HepG2 (cell line): Measurements from ENCODE around the gene RBBP8NL. TPM values are rescaled to one million over a fixed set of nuclear protein-coding genes. Genes with fewer than 3 reads are reported as not detected.

ENCODE experiments used
- BCL6 ChIP-seq: IDR thresholded peaks from 2 replicates; pipeline ENCODE4 v1.6.1; 2016; ENCODE audit warnings: missing genetic modification reagents, missing compliant biosample characterization
- CBX2 ChIP-seq, 2 experiments: fragments of 200-600 bp in 1 of 2; sonication (generic); formaldehyde crosslinking in 1 of 2; IDR thresholded peaks; 2 replicates each; pipeline versions ENCODE4 v1.7.0 to v1.8.1; 2018 to 2022; ENCODE audit warnings: low read depth in 2 of 2, low read length in 1 of 2, mild to moderate bottlenecking in 1 of 2, missing genetic modification reagents in 1 of 2
- FOXM1 ChIP-seq: sonication (generic); formaldehyde crosslinking; IDR thresholded peaks from 2 replicates; pipeline ENCODE4 v1.5.0; 2020; ENCODE audit warnings: missing genetic modification reagents
- FOXP1 ChIP-seq, 2 experiments: fragments of 450-650 bp in 1 of 2; IDR thresholded peaks; 2 replicates each; pipeline ENCODE4 v1.6.1; 2017 to 2018; ENCODE audit warnings: antibody characterized with exemption in 1 of 2
- KLF9 ChIP-seq: IDR thresholded peaks from 2 replicates; pipeline ENCODE4 v1.6.1; 2016; ENCODE audit warnings: low read depth
- PITX1 ChIP-seq: sonication (generic); formaldehyde crosslinking; IDR thresholded peaks from 2 replicates; pipeline ENCODE4 v1.5.1; 2020; ENCODE audit warnings: mild to moderate bottlenecking, missing genetic modification reagents
- POLR2A ChIP-seq, 2 experiments: IDR thresholded peaks; 2 replicates each; pipeline ENCODE4 v1.6.1; 2011; ENCODE audit warnings: low read depth in 2 of 2, low read length in 2 of 2, mild to moderate bottlenecking in 1 of 2, moderate library complexity in 1 of 2; ENCODE audit not compliant: insufficient read depth in 1 of 2
- RAD21 ChIP-seq: fragments of 450-650 bp; formaldehyde crosslinking; IDR thresholded peaks from 2 replicates; pipeline ENCODE4 v1.5.0; 2020; ENCODE audit warnings: mild to moderate bottlenecking
- RFX5 ChIP-seq: IDR thresholded peaks from 2 replicates; pipeline ENCODE4 v1.6.1; 2011; ENCODE audit warnings: low read depth, low read length, improper control_type of control experiment
- RORA ChIP-seq: sonication (generic); formaldehyde crosslinking; IDR thresholded peaks from 2 replicates; pipeline ENCODE4 v1.5.0; 2020; ENCODE audit warnings: mild to moderate bottlenecking, missing genetic modification reagents, moderate library complexity
- RXRB ChIP-seq: IDR thresholded peaks from 2 replicates; pipeline ENCODE4 v1.6.1; 2016; ENCODE audit warnings: borderline replicate concordance, missing genetic modification reagents, missing compliant biosample characterization
- SYNCRIP ChIP-seq: fragments of 200-400 bp; formaldehyde crosslinking; IDR thresholded peaks from 2 replicates; pipeline ENCODE4 v1.6.1; 2018; ENCODE audit warnings: mild to moderate bottlenecking, low read depth, low read length; ENCODE audit not compliant: insufficient read depth
- ZMAT3 ChIP-seq: sonication (generic); formaldehyde crosslinking; conservative IDR thresholded peaks from 2 replicates; pipeline ENCODE4 v1.7.0; 2021; ENCODE audit warnings: missing genetic modification reagents
- ZNF33A ChIP-seq: sonication (generic); formaldehyde crosslinking; IDR thresholded peaks from 2 replicates; pipeline ENCODE4 v1.5.1; 2020; ENCODE audit warnings: missing genetic modification reagents, mild to moderate bottlenecking, moderate library complexity, borderline replicate concordance
- ZNF501 ChIP-seq: sonication (generic); formaldehyde crosslinking; IDR thresholded peaks from 2 replicates; pipeline ENCODE4 v1.5.1; 2020; ENCODE audit warnings: mild to moderate bottlenecking, moderate library complexity, missing genetic modification reagents
- ZNF543 ChIP-seq: sonication (generic); formaldehyde crosslinking; IDR thresholded peaks from 2 replicates; pipeline ENCODE4 v1.4.0; 2020; ENCODE audit warnings: mild to moderate bottlenecking, missing genetic modification reagents
- ZNF556 ChIP-seq: sonication (generic); formaldehyde crosslinking; IDR thresholded peaks from 2 replicates; pipeline ENCODE4 v1.4.0; 2020; ENCODE audit warnings: mild to moderate bottlenecking, missing genetic modification reagents, borderline replicate concordance
- ZNF563 ChIP-seq: sonication (generic); formaldehyde crosslinking; IDR thresholded peaks from 2 replicates; pipeline ENCODE4 v1.8.0; 2022; ENCODE audit warnings: mild to moderate bottlenecking, moderate library complexity, missing genetic modification reagents
- ZNF616 ChIP-seq: sonication (generic); formaldehyde crosslinking; IDR thresholded peaks from 2 replicates; pipeline ENCODE4 v1.5.0; 2020; ENCODE audit warnings: low read depth, mild to moderate bottlenecking, missing genetic modification reagents
- ZNF746 ChIP-seq: sonication (generic); formaldehyde crosslinking; IDR thresholded peaks from 2 replicates; pipeline ENCODE4 v1.8.0; 2022; ENCODE audit warnings: mild to moderate bottlenecking, missing genetic modification reagents
- ZSCAN31 ChIP-seq: sonication (generic); formaldehyde crosslinking; IDR thresholded peaks from 2 replicates; pipeline ENCODE4 v1.5.0; 2020; ENCODE audit warnings: low read depth, mild to moderate bottlenecking, missing genetic modification reagents
- polyA plus RNA-seq, 8 experiments: library from polyadenylated mRNA; depleted of rRNA in 3 of 8; stranded (reverse) in 7 of 8; unstranded in 1 of 8; fragments of >200 nt; fragmentation: Illumina TruSeq in 4 of 8; extraction: Trizol in 4 of 8; gene quantifications; 2 replicates each; pipeline versions ENCODE4 v1.2.1 to v1.2.3, GENCODE V29; 2011 to 2016; ENCODE audit warnings: low read depth in 4 of 8, missing spikeins in 1 of 8, mixed read lengths in 1 of 8; ENCODE audit not compliant: insufficient read depth in 1 of 8
- total RNA-seq, 5 experiments: library from RNA; depleted of rRNA; stranded (reverse); fragments of >200 nt; fragmentation: Illumina TruSeq; extraction: Trizol; gene quantifications; 2 replicates each; pipeline ENCODE4 v1.2.3, GENCODE V29; 2016; ENCODE audit warnings: low read depth in 1 of 5
- TF ChIP-seq, protein P1 (sequence below): sonication (generic); formaldehyde crosslinking; IDR thresholded peaks from 2 replicates; pipeline ENCODE4 v1.4.0; 2020; ENCODE audit warnings: missing genetic modification reagents, borderline replicate concordance
- TF ChIP-seq, protein P2 (sequence below): sonication (generic); formaldehyde crosslinking; IDR thresholded peaks from 2 replicates; pipeline ENCODE4 v1.8.1; 2022; ENCODE audit warnings: mild to moderate bottlenecking, missing genetic modification reagents
- TF ChIP-seq, protein P3 (sequence below): sonication (generic); formaldehyde crosslinking; IDR thresholded peaks from 2 replicates; pipeline ENCODE4 v1.5.0; 2020; ENCODE audit warnings: mild to moderate bottlenecking, missing genetic modification reagents
- TF ChIP-seq, protein P4 (sequence below): sonication (generic); formaldehyde crosslinking; IDR thresholded peaks from 2 replicates; pipeline ENCODE4 v1.5.0; 2020; ENCODE audit warnings: missing genetic modification reagents

Gene RBBP8NL
- total and polyA plus RNA-seq, 2 of the 13 experiments (the other 11 are each of a cell fraction or from before 2014, with no cell fraction given) = 0.69 to 0.86 TPM

DNA sequence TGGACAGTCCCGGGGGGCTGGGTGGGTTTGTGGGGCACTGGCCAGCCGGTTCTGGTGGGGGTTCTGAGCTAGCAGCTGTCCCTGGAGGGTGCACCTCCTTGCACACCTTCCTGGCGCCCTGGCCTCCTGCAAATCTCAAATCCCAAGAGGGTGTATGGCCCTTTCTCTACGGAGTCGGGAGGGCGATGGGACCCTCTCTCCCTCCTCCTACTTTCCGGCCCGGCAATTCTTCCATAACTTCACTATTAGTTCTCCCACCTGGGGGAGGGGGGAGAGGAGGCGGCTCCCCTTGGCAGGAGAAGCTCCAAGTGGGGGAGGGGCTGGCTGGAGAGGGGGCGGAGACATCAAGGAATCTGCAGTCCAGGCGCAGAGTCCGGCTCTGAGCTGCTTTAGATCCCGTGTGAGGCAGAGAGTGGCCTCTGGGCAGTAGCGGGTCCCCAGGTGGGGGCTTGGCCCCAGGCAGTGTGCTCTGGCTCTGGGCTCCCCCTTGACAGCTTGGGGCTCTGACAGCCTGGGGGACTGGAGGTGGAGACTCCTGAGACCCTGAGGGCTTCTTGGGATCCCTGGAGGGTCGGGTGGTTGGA, 58.9 kb downstream of the RBBP8NL start (continued):
- TF ChIP-seq ZNF501 (CRISPR knock-in tag) = no peak
- no peak; the same call in 1 of the 2 replicates for TF ChIP-seq BCL6 (CRISPR knock-in tag)
- TF ChIP-seq, protein P1, sequence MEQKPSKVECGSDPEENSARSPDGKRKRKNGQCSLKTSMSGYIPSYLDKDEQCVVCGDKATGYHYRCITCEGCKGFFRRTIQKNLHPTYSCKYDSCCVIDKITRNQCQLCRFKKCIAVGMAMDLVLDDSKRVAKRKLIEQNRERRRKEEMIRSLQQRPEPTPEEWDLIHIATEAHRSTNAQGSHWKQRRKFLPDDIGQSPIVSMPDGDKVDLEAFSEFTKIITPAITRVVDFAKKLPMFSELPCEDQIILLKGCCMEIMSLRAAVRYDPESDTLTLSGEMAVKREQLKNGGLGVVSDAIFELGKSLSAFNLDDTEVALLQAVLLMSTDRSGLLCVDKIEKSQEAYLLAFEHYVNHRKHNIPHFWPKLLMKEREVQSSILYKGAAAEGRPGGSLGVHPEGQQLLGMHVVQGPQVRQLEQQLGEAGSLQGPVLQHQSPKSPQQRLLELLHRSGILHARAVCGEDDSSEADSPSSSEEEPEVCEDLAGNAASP (CRISPR knock-in tag) = no peak
- TF ChIP-seq RXRB = no peak
- TF ChIP-seq POLR2A (IDR thresholded peaks at IDR 0.05; ENCODE audit: insufficient read depth in 1 of 2, low read depth in 2 of 2, low read length in 2 of 2) = peak in 1 of 2 experiments; percentile 86; a peak in 1 of 4 replicates
- TF ChIP-seq, protein P2, sequence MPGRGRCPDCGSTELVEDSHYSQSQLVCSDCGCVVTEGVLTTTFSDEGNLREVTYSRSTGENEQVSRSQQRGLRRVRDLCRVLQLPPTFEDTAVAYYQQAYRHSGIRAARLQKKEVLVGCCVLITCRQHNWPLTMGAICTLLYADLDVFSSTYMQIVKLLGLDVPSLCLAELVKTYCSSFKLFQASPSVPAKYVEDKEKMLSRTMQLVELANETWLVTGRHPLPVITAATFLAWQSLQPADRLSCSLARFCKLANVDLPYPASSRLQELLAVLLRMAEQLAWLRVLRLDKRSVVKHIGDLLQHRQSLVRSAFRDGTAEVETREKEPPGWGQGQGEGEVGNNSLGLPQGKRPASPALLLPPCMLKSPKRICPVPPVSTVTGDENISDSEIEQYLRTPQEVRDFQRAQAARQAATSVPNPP = no peak
- TF ChIP-seq ZNF616 (CRISPR knock-in tag) = no peak
- no peak for TF ChIP-seq SYNCRIP
- no peak for TF ChIP-seq CBX2 (IDR thresholded peaks at IDR 0.05; ENCODE audit: low read depth, low read length)
- TF ChIP-seq CBX2 (CRISPR knock-in tag; IDR thresholded peaks at IDR 0.05; ENCODE audit: low read depth) = no peak
- no peak for TF ChIP-seq RFX5
- no peak for TF ChIP-seq KLF9 (CRISPR knock-in tag)
- TF ChIP-seq ZNF33A (CRISPR knock-in tag) = no peak
- TF ChIP-seq ZNF563 = peak; percentile 15; the same call in 1 of the 2 replicates
- no peak for TF ChIP-seq ZMAT3 (CRISPR knock-in tag)
- no peak for TF ChIP-seq RORA (CRISPR knock-in tag)
- no peak for TF ChIP-seq FOXM1 (CRISPR knock-in tag)
- TF ChIP-seq ZNF543 (CRISPR knock-in tag) = no peak
- TF ChIP-seq, protein P3, sequence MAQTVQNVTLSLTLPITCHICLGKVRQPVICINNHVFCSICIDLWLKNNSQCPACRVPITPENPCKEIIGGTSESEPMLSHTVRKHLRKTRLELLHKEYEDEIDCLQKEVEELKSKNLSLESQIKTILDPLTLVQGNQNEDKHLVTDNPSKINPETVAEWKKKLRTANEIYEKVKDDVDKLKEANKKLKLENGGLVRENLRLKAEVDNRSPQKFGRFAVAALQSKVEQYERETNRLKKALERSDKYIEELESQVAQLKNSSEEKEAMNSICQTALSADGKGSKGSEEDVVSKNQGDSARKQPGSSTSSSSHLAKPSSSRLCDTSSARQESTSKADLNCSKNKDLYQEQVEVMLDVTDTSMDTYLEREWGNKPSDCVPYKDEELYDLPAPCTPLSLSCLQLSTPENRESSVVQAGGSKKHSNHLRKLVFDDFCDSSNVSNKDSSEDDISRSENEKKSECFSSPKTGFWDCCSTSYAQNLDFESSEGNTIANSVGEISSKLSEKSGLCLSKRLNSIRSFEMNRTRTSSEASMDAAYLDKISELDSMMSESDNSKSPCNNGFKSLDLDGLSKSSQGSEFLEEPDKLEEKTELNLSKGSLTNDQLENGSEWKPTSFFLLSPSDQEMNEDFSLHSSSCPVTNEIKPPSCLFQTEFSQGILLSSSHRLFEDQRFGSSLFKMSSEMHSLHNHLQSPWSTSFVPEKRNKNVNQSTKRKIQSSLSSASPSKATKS (CRISPR knock-in tag) = no peak
- no peak for TF ChIP-seq ZSCAN31 (CRISPR knock-in tag)
- TF ChIP-seq PITX1 (CRISPR knock-in tag) = peak; percentile 70; the same call in 1 of the 2 replicates
- peak; percentile 57; the same call in 1 of the 2 replicates for TF ChIP-seq ZNF746 (CRISPR knock-in tag)
- no peak for TF ChIP-seq ZNF556 (CRISPR knock-in tag)
- peak; percentile 37 for TF ChIP-seq RAD21
- TF ChIP-seq, protein P4, sequence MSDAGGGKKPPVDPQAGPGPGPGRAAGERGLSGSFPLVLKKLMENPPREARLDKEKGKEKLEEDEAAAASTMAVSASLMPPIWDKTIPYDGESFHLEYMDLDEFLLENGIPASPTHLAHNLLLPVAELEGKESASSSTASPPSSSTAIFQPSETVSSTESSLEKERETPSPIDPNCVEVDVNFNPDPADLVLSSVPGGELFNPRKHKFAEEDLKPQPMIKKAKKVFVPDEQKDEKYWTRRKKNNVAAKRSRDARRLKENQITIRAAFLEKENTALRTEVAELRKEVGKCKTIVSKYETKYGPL (CRISPR knock-in tag) = no peak
- TF ChIP-seq FOXP1 (IDR thresholded peaks at IDR 0.05) = no peak
- no peak for TF ChIP-seq FOXP1 (CRISPR knock-in tag; IDR thresholded peaks at IDR 0.05)
